HepG2 (cell line): ENCODE data around the gene SLC25A25. TPM values are rescaled to one million over a fixed set of nuclear protein-coding genes. Genes with fewer than 3 reads are reported as not detected.

ENCODE experiments used
- DRAP1 ChIP-seq: IDR thresholded peaks from 2 replicates; pipeline ENCODE4 v1.6.1; 2016; ENCODE audit warnings: missing genetic modification reagents, missing compliant biosample characterization
- FOXJ3 ChIP-seq: sonication (generic); formaldehyde crosslinking; IDR thresholded peaks from 2 replicates; pipeline ENCODE4 v1.4.0; 2020; ENCODE audit warnings: missing genetic modification reagents, mild to moderate bottlenecking, borderline replicate concordance
- FUBP1 ChIP-seq: sonication (generic); formaldehyde crosslinking; IDR thresholded peaks from 2 replicates; pipeline ENCODE4 v1.5.1; 2020; ENCODE audit warnings: missing genetic modification reagents, mild to moderate bottlenecking, borderline replicate concordance
- GRHL1 ChIP-seq: sonication (generic); formaldehyde crosslinking; conservative IDR thresholded peaks from 2 replicates; pipeline ENCODE4 v1.8.0; 2022; ENCODE audit warnings: missing genetic modification reagents
- HMG20B ChIP-seq: conservative IDR thresholded peaks from 2 replicates; pipeline ENCODE4 v1.6.1; 2016; ENCODE audit warnings: missing genetic modification reagents, missing compliant biosample characterization
- HMGA1 ChIP-seq: sonication (generic); formaldehyde crosslinking; conservative IDR thresholded peaks from 2 replicates; pipeline ENCODE4 v1.4.0; 2020; ENCODE audit warnings: missing genetic modification reagents
- HOXA3 ChIP-seq: sonication (generic); formaldehyde crosslinking; IDR thresholded peaks from 2 replicates; pipeline ENCODE4 v1.5.0; 2020; ENCODE audit warnings: missing genetic modification reagents
- KMT2A ChIP-seq: sonication (generic); formaldehyde crosslinking; IDR thresholded peaks from 2 replicates; pipeline ENCODE4 v1.4.0; 2020; ENCODE audit warnings: missing genetic modification reagents
- MEIS1 ChIP-seq: sonication (generic); formaldehyde crosslinking; IDR thresholded peaks from 2 replicates; pipeline ENCODE4 v1.9.0; 2021; ENCODE audit warnings: mild to moderate bottlenecking, missing genetic modification reagents, moderate library complexity, borderline replicate concordance
- NFE2 ChIP-seq: sonication (generic); formaldehyde crosslinking; IDR thresholded peaks from 2 replicates; pipeline ENCODE4 v1.4.0; 2020; ENCODE audit warnings: missing genetic modification reagents
- NFIB ChIP-seq: sonication (generic); formaldehyde crosslinking; IDR thresholded peaks from 2 replicates; pipeline ENCODE4 v1.9.0; 2021; ENCODE audit warnings: missing genetic modification reagents, mild to moderate bottlenecking, borderline replicate concordance
- RFX1 ChIP-seq: fragments of 450-650 bp; IDR thresholded peaks from 2 replicates; pipeline ENCODE4 v1.6.1; 2017
- WIZ ChIP-seq: sonication (generic); formaldehyde crosslinking; IDR thresholded peaks from 2 replicates; pipeline ENCODE4 v1.5.1; 2020; ENCODE audit warnings: mild to moderate bottlenecking, missing genetic modification reagents
- ZNF160 ChIP-seq: sonication (generic); formaldehyde crosslinking; IDR thresholded peaks from 2 replicates; pipeline ENCODE4 v1.8.0; 2022; ENCODE audit warnings: mild to moderate bottlenecking, inconsistent platforms, missing genetic modification reagents
- ZNF207 ChIP-seq: fragments of 450-650 bp; IDR thresholded peaks from 2 replicates; pipeline ENCODE4 v1.6.1; 2016; ENCODE audit warnings: antibody characterized with exemption, borderline replicate concordance
- ZNF234 ChIP-seq: sonication (generic); formaldehyde crosslinking; conservative IDR thresholded peaks from 2 replicates; pipeline ENCODE4 v1.5.1; 2020; ENCODE audit warnings: mild to moderate bottlenecking, missing genetic modification reagents
- ZNF281 ChIP-seq: sonication (generic); formaldehyde crosslinking; IDR thresholded peaks from 2 replicates; pipeline ENCODE4 v1.4.0; 2020; ENCODE audit warnings: missing genetic modification reagents, borderline replicate concordance
- ZNF503 ChIP-seq: sonication (generic); formaldehyde crosslinking; IDR thresholded peaks from 2 replicates; pipeline ENCODE4 v1.4.0; 2020; ENCODE audit warnings: missing genetic modification reagents
- ZNF558 ChIP-seq: sonication (generic); formaldehyde crosslinking; IDR thresholded peaks from 2 replicates; pipeline ENCODE4 v1.9.0; 2022; ENCODE audit warnings: mild to moderate bottlenecking, missing genetic modification reagents, borderline replicate concordance
- ZNF878 ChIP-seq: sonication (generic); formaldehyde crosslinking; IDR thresholded peaks from 2 replicates; pipeline ENCODE4 v1.8.1; 2023; ENCODE audit warnings: mild to moderate bottlenecking, missing genetic modification reagents, moderate library complexity
- ZNF891 ChIP-seq: sonication (generic); formaldehyde crosslinking; IDR thresholded peaks from 2 replicates; pipeline ENCODE4 v1.5.0; 2020; ENCODE audit warnings: mild to moderate bottlenecking, missing genetic modification reagents
- polyA plus RNA-seq, 8 experiments: library from polyadenylated mRNA; depleted of rRNA in 3 of 8; stranded (reverse) in 7 of 8; unstranded in 1 of 8; fragments of >200 nt; fragmentation: Illumina TruSeq in 4 of 8; extraction: Trizol in 4 of 8; gene quantifications; 2 replicates each; pipeline versions ENCODE4 v1.2.1 to v1.2.3, GENCODE V29; 2011 to 2016; ENCODE audit warnings: low read depth in 4 of 8, missing spikeins in 1 of 8, mixed read lengths in 1 of 8; ENCODE audit not compliant: insufficient read depth in 1 of 8
- total RNA-seq, 5 experiments: library from RNA; depleted of rRNA; stranded (reverse); fragments of >200 nt; fragmentation: Illumina TruSeq; extraction: Trizol; gene quantifications; 2 replicates each; pipeline ENCODE4 v1.2.3, GENCODE V29; 2016; ENCODE audit warnings: low read depth in 1 of 5

SLC25A25 gene
- total and polyA plus RNA-seq, 2 of the 13 experiments (the other 11 are each of a cell fraction or from before 2014, with no cell fraction given): 10.5 to 24.8 TPM

- no peak for TF ChIP-seq NFE2 (CRISPR knock-in tag)
- TF ChIP-seq HMG20B: no peak
- peak; percentile 95 for TF ChIP-seq ZNF281 (CRISPR knock-in tag)
- TF ChIP-seq GRHL1 (CRISPR knock-in tag): no peak
- no peak for TF ChIP-seq ZNF891
- no peak for TF ChIP-seq ZNF207
- TF ChIP-seq ZNF503 (CRISPR knock-in tag): 0 out of 2 replicates have a peak, but pooled peaks have one; percentile 55
- no peak for TF ChIP-seq ZNF160 (CRISPR knock-in tag)
- no peak for TF ChIP-seq MEIS1 (CRISPR knock-in tag)
- peak; percentile 83; the same call in 1 of the 2 replicates for TF ChIP-seq FOXJ3 (CRISPR knock-in tag)
- TF ChIP-seq ZNF558 (CRISPR knock-in tag): no peak
- no peak for TF ChIP-seq ZNF234 (CRISPR knock-in tag)
- no peak for TF ChIP-seq WIZ (CRISPR knock-in tag)
- TF ChIP-seq HOXA3 (CRISPR knock-in tag): 0 out of 2 replicates have a peak, but pooled peaks have one; percentile 15
- no peak for TF ChIP-seq NFIB (CRISPR knock-in tag)
- TF ChIP-seq RFX1: no peak
- no peak for TF ChIP-seq FUBP1 (CRISPR knock-in tag)
- no peak for TF ChIP-seq DRAP1 (CRISPR knock-in tag)
- TF ChIP-seq ZNF878 (CRISPR knock-in tag): no peak; the same call in 1 of the 2 replicates
- no peak for TF ChIP-seq HMGA1 (CRISPR knock-in tag)
- TF ChIP-seq KMT2A: no peak
These were observed 5.3 kb downstream of the SLC25A25 start (continued) for GRCh38 chr9:128073253-128073886.
